SIG-M5 treated with dmso at 0.1 percent for 504 hours (cell line): ENCODE results near the gene CR2.
"Not testable (repeated sequence)": the region's sequence is repeated elsewhere in the genome, so short reads cannot be mapped to it uniquely, and the experiment has no call there.

ENCODE experiments used
- DNase-seq: peaks from one replicate; lab custom pipeline; 2025; ENCODE audit not compliant: unreplicated experiment; lab: John Stamatoyannopoulos, UW

Gene CR2

DNA sequence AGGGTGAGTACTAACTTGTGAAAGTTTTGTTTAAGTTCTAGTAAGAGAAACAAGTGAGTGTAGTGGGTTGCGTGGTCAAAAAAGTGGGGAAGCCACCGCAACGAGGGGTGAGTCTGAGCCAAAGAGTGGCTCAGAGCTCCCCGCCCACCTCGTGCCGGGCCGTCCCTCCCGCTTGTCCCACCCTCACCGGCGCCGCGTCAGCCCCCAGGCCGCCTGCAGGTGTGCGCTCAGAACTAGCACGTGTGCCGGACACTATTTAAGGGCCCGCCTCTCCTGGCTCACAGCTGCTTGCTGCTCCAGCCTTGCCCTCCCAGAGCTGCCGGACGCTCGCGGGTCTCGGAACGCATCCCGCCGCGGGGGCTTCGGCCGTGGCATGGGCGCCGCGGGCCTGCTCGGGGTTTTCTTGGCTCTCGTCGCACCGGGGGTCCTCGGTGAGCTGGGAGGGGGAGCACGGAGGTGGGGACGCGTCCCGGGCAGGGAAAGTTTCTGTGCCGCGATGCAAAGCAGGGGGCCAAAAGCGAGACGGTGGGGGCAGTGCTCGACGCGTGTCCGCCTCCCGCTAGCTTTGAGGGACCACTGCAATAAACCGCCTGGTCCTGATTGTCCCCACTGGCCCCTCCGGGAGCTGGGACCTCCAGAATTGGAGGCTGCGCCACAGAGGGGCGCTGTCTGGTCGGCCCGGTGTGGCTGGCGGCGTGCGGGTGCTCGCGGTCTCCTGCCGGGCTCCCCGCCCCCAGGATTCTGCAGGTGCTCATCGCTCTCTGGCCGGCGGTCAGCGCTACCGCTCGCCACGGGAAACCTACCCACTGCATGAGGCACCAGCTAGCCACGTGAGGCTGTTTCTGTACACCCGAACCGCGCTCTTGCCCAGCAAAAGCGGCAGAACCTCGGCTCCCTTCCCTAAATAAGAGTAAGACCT is at the start of gene CR2:
Gene CR2, plus strand, starts transcription at position 283 of the 919 bp plus-strand sequence. Its CDS starts 91 bp downstream, at position 374.
- no peak for DNase-seq

- peak; percentile 91 for DNase-seq
Measured at GRCh38 chr1:207404849-207405525, 49.1 kb upstream of the CR2 start.

GRCh38 chr1:207405814-207406213 is 48.3 kb upstream of the CR2 start:
- DNase-seq, result no peak

DNA sequence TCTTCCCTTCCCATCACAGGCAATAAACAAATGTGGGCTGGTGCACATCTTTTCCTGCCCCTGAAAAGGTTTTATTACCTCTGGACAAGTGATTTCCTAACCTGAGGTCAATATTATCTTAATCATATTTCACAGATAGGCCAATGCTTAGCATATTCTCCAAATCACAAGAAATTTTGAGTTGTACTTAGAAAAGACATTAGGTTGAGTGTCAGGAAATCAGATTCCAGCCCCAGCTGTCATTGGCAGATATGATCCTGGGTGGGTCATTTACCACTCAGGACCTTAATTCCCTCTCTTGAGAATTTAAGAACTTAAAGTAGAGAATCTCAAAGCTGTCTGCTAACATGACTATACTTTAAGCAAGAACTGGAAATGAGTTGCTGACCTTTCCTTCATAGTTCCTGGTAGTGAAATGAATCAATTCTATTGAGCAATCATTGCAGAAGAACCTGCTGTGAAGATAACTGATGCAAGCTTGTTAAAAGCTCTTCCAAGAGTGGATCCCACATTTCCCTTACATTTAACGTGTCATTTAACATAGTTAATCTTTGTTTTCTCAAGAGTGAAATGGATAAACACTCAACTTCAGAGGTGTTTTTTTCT is 46.4 kb upstream of the CR2 start:
- DNase-seq, result peak; percentile 80

- DNase-seq, result no peak
Measured at GRCh38 chr1:207412845-207413244, 41.3 kb upstream of the CR2 start.

- DNase-seq, result peak; percentile 76
Measured at GRCh38 chr1:207414606-207415108, 39.5 kb upstream of the CR2 start.

- DNase-seq, result no peak
Measured at GRCh38 chr1:207417076-207417475, 37.1 kb upstream of the CR2 start.

GRCh38 chr1:207418351-207418750 is 35.8 kb upstream of the CR2 start:
- no peak for DNase-seq

DNA sequence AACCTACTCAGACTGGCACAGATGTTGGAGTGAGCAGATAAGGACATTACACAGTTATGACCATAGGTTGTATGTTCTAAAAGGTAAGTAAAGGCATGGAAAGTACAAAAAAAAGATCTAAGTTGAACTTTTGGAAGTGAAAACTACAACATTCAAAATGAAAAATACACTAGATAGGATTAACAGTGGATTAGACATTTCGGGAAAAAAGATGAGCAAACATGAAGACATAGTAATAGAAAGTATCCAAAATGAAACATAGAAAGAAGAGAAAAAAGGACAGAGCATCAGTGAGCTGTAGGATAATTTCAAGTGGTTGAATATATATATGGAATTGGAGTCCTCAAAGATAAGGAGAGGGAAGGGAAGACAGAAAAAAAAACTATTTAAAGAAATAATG is 34.0 kb upstream of the CR2 start:
- DNase-seq, result no peak

DNA sequence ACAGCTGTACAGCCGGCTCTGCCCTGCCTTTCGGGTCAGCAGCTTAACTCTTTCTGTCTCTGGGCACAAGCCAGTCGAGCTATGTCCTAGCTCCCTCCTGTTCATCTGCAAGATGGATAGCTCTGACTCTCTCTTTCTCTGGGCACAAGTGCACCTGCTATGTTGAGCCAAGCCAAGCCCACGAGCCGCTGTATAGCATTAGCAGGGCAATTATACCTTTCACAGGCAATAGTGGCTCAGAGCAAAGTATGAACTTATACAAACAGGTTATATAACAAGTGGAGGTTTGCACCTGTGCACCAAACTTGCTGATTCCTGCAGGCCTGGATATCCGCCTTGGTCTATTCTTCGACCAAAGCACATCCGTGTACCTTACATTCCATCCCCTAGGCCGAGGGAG is 33.0 kb upstream of the CR2 start:
- no peak for DNase-seq

DNA sequence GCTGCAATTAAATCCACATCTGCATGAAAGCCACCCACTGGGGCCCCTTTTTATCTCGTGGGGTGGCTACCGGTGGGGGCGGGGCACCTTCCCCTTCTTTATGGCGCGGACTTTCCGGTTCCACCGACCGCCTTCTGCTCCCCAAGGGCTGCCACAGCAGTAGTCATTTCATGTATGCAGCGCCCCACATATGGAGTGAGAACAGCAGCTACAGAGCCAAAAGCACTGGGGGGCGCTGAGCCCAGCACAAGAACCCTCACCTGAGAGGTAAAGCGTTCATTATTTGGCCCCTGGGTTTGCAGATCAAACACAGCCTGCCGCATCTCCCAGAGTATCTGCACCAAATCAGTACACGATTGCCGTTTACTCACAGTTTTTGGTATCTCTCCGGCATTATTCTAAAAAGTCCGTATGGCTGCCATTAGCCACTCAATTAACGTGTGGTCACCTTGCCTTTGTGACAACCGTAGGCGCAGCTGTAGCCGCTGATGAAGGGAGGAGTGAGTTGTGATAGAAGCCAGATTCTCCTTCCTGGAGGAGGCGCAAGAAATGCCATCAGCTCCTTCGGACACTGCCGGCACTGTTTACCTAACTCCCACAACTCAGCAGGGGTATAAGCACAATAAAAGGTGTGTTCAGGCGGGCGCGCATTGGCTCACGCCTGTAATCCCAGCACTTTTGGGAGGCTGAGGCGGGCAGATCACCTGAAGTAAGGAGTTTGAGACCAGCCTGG is 30.4 kb upstream of the CR2 start:
- DNase-seq, result no peak

GRCh38 chr1:207424570-207425131 is 29.5 kb upstream of the CR2 start:
- DNase-seq, result no peak

- DNase-seq, result no peak
Measured at GRCh38 chr1:207427832-207428585, 26.1 kb upstream of the CR2 start.

DNA sequence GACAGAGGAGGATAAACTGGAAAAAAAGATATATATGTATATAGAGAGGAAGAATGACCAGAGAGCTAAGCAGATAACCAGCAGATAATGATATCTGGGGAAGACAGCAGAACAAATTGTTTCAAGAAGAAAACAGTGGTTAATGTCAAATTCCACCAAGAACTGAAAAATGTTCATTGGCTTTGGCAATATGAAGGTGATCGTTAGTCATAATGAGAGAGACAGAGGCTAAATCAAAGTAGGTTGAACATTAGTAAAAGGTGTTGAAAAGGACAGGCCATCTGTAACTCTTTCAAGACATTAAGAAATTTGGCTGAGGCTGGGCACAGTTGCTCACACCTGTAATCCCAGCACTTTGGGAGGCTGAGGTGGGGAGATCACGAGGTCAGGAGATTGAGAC is 25.3 kb upstream of the CR2 start:
- no peak for DNase-seq

DNA sequence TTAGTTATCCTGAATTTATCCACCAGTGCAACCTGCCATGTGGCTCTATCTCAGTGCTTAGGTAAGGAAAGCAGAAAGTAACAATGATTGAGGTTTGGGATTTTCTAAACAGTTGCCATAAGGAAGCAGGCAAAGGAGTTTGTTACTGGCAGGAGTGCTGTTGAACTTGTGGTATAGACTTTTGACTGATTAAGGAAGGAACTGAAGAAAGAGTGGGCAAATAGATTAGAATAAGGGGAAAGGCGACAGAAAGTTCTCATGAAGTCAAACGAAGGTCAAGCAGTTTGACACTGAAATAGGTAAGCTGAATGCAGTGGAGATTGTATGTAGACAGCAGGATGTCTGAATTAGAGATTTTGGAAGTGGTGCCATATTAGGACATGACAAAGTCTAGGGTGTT is 24.2 kb upstream of the CR2 start:
- no peak for DNase-seq

GRCh38 chr1:207430602-207431001 is 23.5 kb upstream of the CR2 start:
- DNase-seq, result no peak

- DNase-seq, result no peak
Measured at GRCh38 chr1:207431508-207431907, 22.6 kb upstream of the CR2 start.

DNA sequence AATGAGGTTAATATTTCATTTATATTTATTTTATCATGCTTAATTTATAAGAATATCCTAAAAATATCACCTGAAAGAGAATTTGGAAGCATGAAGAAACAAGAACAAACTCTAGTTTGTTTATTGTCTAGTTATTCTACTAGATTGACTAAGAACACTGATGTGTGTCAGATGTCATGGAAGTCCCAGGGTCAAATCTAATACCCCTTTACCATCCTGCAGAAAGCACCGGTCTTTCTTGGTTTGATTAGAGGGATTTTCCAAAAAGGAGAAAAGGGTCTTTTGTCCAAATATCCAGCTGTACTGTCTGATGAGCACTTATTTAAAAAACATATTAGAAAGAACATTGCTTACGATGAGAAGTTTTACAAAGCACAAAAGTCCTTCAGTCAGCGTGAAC is 20.7 kb upstream of the CR2 start:
- no peak for DNase-seq

GRCh38 chr1:207436746-207437145 is 17.4 kb upstream of the CR2 start:
- not testable (repeated sequence) for DNase-seq

DNA sequence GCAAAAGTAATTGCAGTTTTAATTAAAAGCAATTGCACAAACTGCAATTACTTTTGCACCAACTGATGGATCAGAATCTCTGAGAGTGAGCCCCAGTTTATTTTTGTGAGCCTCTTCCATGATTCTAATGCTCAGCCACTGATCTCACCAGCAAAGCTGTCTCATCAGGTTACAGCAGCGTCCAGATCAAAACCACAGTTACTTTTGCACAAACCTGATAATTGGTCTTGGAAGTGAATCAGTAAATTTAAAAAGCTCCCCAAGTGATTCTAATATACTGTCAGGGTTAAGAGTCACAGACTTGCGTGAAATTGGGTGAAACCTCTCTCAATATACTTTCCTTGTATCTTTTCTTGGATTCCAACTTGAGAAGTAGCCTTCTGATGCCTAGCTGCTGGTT is 13.5 kb upstream of the CR2 start:
- no peak for DNase-seq
